ENCODE data around the gene CYP11A1.

Gene CYP11A1

GRCh38 chr15:74327756-74328155 lies 39.7 kb downstream of the CYP11A1 start:
- TF ChIP-seq CTCF (IDR thresholded peaks at IDR 0.05): no peak

GRCh38 chr15:74326746-74327145 lies 40.7 kb downstream of the CYP11A1 start:
- TF ChIP-seq CTCF (IDR thresholded peaks at IDR 0.05): no peak

GRCh38 chr15:74324714-74325113 lies 42.7 kb downstream of the CYP11A1 start:
- no peak for TF ChIP-seq CTCF (IDR thresholded peaks at IDR 0.05)

- TF ChIP-seq CTCF (IDR thresholded peaks at IDR 0.05): peak; percentile 86
These were observed 44.8 kb downstream of the CYP11A1 start for GRCh38 chr15:74322558-74323180.

- TF ChIP-seq CTCF (IDR thresholded peaks at IDR 0.05): peak; percentile 78
These were observed 46.8 kb downstream of the CYP11A1 start for GRCh38 chr15:74320352-74321247.

GRCh38 chr15:74319596-74320351 lies 47.7 kb downstream of the CYP11A1 start:
- TF ChIP-seq CTCF (IDR thresholded peaks at IDR 0.05): no peak

- TF ChIP-seq CTCF (IDR thresholded peaks at IDR 0.05): no peak
These were observed 48.3 kb downstream of the CYP11A1 start for GRCh38 chr15:74319138-74319460.
